ENCODE data around the gene NOP56. TPM values are rescaled to one million over a fixed set of nuclear protein-coding genes. Genes with fewer than 3 reads are reported as not detected.

Gene NOP56
- polyA plus RNA-seq, 1 donor (not counting 4 experiments of a cell fraction or from before 2014, with no cell fraction given) = 242 TPM

GRCh38 chr20:2696646-2697045 lies 44.2 kb downstream of the NOP56 start:
- FAIRE-seq (no peak), DNase-seq (ENCODE audit: low read depth, low spot score) (no peak)
- dilution Hi-C loops (cut with MboI; ENCODE audit: extremely low pct_ligation_motif_present, low sequenced_read_pairs) = no loop called here
- no peaks in the 10 kb centered on the region for H3K9me1 ChIP-seq (ENCODE audit: control insufficient read depth, extremely low read depth, insufficient read depth, low read length)
- H3K4me3 ChIP-seq (ENCODE audit: control insufficient read depth in 2 of 3, extremely low read depth in 1 of 3, insufficient read depth in 2 of 3, low read depth in 1 of 3, low read length in 3 of 3) = no peak overlapping the region
- no peak overlapping the region for H2AFZ ChIP-seq (ENCODE audit: control insufficient read depth, low read length)
- TF ChIP-seq EZH2 (IDR thresholded peaks at IDR 0.05; ENCODE audit: low read length) = no peak
- TF ChIP-seq, protein P1, sequence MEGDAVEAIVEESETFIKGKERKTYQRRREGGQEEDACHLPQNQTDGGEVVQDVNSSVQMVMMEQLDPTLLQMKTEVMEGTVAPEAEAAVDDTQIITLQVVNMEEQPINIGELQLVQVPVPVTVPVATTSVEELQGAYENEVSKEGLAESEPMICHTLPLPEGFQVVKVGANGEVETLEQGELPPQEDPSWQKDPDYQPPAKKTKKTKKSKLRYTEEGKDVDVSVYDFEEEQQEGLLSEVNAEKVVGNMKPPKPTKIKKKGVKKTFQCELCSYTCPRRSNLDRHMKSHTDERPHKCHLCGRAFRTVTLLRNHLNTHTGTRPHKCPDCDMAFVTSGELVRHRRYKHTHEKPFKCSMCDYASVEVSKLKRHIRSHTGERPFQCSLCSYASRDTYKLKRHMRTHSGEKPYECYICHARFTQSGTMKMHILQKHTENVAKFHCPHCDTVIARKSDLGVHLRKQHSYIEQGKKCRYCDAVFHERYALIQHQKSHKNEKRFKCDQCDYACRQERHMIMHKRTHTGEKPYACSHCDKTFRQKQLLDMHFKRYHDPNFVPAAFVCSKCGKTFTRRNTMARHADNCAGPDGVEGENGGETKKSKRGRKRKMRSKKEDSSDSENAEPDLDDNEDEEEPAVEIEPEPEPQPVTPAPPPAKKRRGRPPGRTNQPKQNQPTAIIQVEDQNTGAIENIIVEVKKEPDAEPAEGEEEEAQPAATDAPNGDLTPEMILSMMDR (optimal IDR thresholded peaks at IDR 0.05 in 1 of 3, IDR thresholded peaks at IDR 0.05 in 1 of 3, conservative IDR thresholded peaks at IDR 0.05 in 1 of 3; ENCODE audit: extremely low read depth in 1 of 3, insufficient read depth in 2 of 3, low read length in 3 of 3) = no peak
- H4K20me1 ChIP-seq (ENCODE audit: control insufficient read depth, extremely low read depth, insufficient read depth, low read length) = no peaks in the 10 kb centered on the region
- no peaks in the 10 kb centered on the region for H3K79me2 ChIP-seq (ENCODE audit: control insufficient read depth, insufficient read depth, low read length)
- H3K9ac ChIP-seq (ENCODE audit: control insufficient read depth, extremely low read depth, insufficient read depth, low read length) = no peak overlapping the region
- H3K27ac ChIP-seq (ENCODE audit: control insufficient read depth, insufficient read depth, low read length) = no peak overlapping the region
- H3K4me1 ChIP-seq (ENCODE audit: control insufficient read depth, extremely low read depth, insufficient read depth, low read length) = no peaks in the 10 kb centered on the region
- H3K9me3 ChIP-seq (ENCODE audit: control insufficient read depth, low read depth, low read length) = no peaks in the 10 kb centered on the region
- H3K36me3 ChIP-seq (ENCODE audit: control insufficient read depth in 2 of 2, extremely low read depth in 1 of 2, insufficient read depth in 2 of 2, low read length in 2 of 2) = no peaks in the 10 kb centered on the region
- peaks cover 71% of the 10 kb centered on the region for H3K27me3 ChIP-seq (ENCODE audit: control insufficient read depth, extremely low read depth, insufficient read depth, low read length)
- no peak overlapping the region for H3K4me2 ChIP-seq (ENCODE audit: control insufficient read depth, extremely low read depth, insufficient read depth, low read depth, low read length)

GRCh38 chr20:2697768-2698167 lies 45.3 kb downstream of the NOP56 start:
- Histone ChIP-seq H3K27ac (ENCODE audit: control insufficient read depth, insufficient read depth, low read length) (no peak overlapping the region), H4K20me1 (ENCODE audit: control insufficient read depth, extremely low read depth, insufficient read depth, low read length) (no peaks in the 10 kb centered on the region), H3K79me2 (ENCODE audit: control insufficient read depth, insufficient read depth, low read length) (no peaks in the 10 kb centered on the region), H3K4me3 (ENCODE audit: control insufficient read depth in 2 of 3, extremely low read depth in 1 of 3, insufficient read depth in 2 of 3, low read depth in 1 of 3, low read length in 3 of 3) (no peak overlapping the region), H3K4me1 (ENCODE audit: control insufficient read depth, extremely low read depth, insufficient read depth, low read length) (no peaks in the 10 kb centered on the region), H2AFZ (ENCODE audit: control insufficient read depth, low read length) (no peak overlapping the region), H3K9me1 (ENCODE audit: control insufficient read depth, extremely low read depth, insufficient read depth, low read length) (no peaks in the 10 kb centered on the region), H3K9me3 (ENCODE audit: control insufficient read depth, low read depth, low read length) (no peaks in the 10 kb centered on the region), H3K36me3 (ENCODE audit: control insufficient read depth in 2 of 2, extremely low read depth in 1 of 2, insufficient read depth in 2 of 2, low read length in 2 of 2) (no peaks in the 10 kb centered on the region), H3K9ac (ENCODE audit: control insufficient read depth, extremely low read depth, insufficient read depth, low read length) (no peak overlapping the region), H3K27me3 (ENCODE audit: control insufficient read depth, extremely low read depth, insufficient read depth, low read length) (peaks cover 63% of the 10 kb centered on the region), H3K4me2 (ENCODE audit: control insufficient read depth, extremely low read depth, insufficient read depth, low read depth, low read length) (no peak overlapping the region)
- dilution Hi-C loops (cut with MboI; ENCODE audit: extremely low pct_ligation_motif_present, low sequenced_read_pairs) = no loop called here
- FAIRE-seq = no peak
- no peak for DNase-seq (ENCODE audit: low read depth, low spot score)
- no peak for TF ChIP-seq EZH2 (IDR thresholded peaks at IDR 0.05; ENCODE audit: low read length)
- TF ChIP-seq, protein P1 (optimal IDR thresholded peaks at IDR 0.05 in 1 of 3, IDR thresholded peaks at IDR 0.05 in 1 of 3, conservative IDR thresholded peaks at IDR 0.05 in 1 of 3; ENCODE audit: extremely low read depth in 1 of 3, insufficient read depth in 2 of 3, low read length in 3 of 3) = no peak
